Activated T-cell treated with anti-CD3 and anti-CD28 coated beads, Interleukin-2, amount 50 U/mL, for 48 hours (primary cell): ENCODE measurements around the gene ALG14.
"Not testable (repeated sequence)": the region's sequence is repeated elsewhere in the genome, so short reads cannot be mapped to it uniquely, and the experiment has no call there.

Experiments
- DNase-seq, 2 experiments: peaks; one replicate each; pipeline ENCODE4 v3.0.0-alpha.2; 2020

ALG14 gene

DNA sequence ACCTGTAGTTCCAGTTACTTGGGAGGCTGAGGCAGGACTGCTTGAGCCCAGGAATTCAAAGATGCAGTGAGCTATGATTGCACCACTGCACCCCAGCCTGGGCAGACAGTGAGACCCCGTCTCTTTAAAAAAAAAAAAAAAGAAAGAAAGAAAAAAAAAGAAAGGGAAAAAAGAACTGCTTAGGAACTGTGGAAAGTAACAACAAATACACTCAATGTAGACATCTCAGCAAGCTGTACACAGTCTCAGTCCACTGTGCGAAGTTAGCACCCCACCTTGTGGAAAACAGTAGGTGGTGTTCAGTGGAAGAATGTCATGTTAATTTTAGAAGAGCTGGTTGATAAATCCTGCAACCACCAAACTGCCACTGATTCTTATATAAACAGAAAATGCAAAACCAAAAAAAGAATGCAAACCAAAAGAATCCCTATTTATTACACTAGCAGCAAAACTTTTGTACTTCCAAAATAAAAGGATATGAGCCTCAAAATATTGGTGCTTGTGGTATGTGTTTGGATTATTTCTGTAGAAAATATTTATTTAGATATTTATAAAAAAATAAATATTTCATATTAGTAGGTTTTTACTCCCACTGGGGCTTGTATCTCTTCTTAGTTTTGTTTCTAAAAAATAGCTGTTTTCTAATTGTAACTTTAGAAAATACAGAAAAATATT lies 31.1 kb downstream of the ALG14 start:
- no peak for DNase-seq

DNA sequence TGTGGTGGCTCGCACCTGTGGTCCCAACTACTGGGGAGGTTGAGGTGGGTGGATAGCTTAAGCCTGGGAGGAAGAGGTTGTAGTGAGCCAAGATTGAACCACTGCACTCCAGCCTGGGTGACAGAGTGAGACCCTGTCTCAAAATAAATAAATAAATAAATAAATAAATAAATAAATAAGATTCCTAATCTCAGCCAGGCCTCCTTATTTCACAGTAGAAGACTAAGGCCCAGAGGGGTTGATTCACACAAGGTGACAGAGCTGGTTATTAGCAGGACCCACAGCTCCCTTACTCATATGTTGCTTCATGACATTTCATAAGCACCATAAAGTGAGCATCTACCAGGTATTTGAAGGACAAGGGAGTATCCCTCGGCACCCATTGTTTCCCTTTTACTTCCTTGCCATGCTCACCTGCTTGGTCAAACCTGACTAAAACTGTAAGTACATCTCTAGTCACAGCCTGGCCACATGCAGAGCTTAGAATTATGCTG lies 32.7 kb downstream of the ALG14 start:
- DNase-seq = no peak

DNA sequence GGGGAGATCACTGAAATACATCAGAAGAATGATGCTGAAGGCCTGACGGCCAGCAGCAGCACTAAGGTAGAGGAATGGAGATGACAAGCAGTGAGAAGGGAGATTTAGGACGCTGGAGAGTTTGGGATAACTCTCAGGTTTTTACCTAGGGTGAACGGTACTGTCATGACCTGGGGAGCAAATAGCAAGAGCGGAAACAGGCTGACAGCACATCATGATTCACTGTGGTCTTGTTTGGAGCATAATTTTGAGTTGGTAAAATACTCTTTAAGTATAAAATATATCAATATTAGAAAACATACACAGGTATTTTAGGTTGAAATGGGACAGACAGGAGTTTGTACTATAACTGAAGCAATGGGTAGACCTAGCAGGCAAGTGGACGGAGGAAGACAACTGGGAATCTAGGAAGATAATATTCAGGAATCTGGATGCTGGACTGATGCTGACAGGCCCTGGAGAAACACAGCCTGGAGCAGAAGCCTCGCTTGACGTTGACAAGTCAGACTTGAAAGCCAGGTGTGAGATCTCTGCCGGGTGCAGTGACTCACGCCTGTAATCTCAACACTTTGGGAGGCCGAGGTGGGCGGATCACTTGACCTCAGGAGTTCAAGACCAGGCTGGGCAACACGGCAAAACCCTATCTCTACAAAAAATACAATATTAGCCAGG lies 33.3 kb downstream of the ALG14 start:
- no peak for DNase-seq

- no peak for DNase-seq
Observed at GRCh38 chr1:95035536-95035935, 37.2 kb downstream of the ALG14 start.

- no peak for DNase-seq
Observed at GRCh38 chr1:95034506-95034905, 38.2 kb downstream of the ALG14 start.

GRCh38 chr1:95033843-95034242 lies 38.9 kb downstream of the ALG14 start:
- DNase-seq = no peak

- DNase-seq = no peak
Observed at GRCh38 chr1:95029532-95029931, 43.2 kb downstream of the ALG14 start.

- DNase-seq = no peak
Observed at GRCh38 chr1:95028954-95029353, 43.8 kb downstream of the ALG14 start.

GRCh38 chr1:95027046-95027445 lies 45.7 kb downstream of the ALG14 start:
- DNase-seq = no peak

DNA sequence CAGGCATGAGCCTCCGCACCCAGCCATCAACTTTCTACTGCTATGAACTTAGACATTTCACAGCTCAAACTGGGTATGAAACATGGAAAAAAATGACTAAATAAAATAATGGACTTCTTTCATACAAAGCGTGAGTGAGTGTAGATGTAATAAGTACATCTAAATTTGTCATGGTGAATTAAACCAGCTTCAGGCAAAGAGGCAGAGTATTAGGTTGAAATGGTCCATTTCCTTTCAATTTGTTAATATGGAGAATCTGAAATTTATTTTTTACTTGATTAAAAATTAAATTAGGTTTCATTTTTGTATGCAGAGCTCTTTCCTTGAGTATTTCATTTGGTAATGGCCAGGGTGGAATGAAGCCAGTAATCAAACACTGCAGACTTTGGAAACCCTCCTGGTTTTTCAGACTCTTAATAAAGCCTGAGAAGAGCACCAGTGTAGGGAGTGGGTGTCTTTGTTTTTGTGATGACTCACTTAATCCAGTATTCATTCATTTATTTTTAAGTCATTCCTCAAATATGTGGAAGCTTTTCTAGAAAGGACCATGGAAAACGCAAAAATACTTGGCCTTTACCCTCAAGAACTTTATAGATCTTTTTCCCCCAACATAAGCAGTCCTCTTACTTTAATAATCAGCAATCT lies 49.2 kb downstream of the ALG14 start:
- no peak for DNase-seq

DNA sequence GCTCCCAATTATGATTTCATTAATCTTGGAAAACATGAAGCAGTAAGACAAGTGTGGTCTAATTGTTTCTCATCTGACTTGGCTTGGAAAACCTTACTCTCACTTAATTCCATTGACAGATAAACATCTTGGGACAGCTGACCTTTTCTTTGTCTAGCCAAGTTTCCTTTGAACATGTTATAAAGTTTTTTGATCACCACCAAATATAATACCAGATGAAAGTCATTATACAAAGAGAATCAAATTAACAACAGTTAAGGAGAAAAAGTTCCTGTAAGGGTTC lies 50.2 kb downstream of the ALG14 start:
- no peak for DNase-seq

DNA sequence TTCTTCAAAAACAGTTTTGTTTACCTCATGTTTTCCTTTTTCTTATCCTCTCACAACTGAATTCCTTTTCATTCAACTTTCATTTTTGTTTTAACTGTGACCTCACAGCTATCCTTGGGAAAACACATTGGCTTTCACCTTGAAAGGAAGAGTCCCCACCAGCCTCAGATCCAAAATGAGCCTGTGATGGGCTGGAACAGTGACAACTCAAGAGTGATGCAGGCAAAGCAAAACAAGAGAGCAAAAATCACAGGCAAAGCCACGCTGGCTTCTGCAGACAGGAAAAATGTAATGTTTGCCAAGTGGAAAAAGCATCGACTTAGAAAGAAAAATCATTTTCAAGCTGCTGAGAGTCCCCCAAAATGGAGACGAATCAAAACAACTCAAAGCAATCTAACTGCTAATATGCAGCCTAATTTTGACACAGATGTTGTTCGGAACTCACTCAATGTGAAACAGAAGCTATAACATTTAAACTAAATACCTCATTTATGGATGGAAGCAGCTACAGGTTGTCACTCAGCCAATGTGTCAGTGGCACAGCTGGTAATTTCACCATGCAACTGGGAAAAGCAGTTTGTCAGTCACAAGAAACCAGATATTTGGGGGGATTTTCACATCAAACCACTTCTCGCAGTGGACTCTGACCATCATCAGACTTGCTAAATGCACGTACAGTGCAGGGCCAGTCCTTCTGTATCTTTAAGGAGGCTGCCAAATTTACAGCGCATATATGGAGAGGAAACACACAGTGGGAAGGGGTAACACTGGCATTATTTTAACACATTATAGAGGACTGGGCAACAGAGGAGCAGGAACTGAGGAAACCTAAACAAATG lies 50.7 kb downstream of the ALG14 start:
- no peak for DNase-seq

GRCh38 chr1:95021119-95021518 lies 51.6 kb downstream of the ALG14 start:
- DNase-seq = no peak

GRCh38 chr1:95019466-95019865 lies 53.3 kb downstream of the ALG14 start:
- not testable (repeated sequence) for DNase-seq

DNA sequence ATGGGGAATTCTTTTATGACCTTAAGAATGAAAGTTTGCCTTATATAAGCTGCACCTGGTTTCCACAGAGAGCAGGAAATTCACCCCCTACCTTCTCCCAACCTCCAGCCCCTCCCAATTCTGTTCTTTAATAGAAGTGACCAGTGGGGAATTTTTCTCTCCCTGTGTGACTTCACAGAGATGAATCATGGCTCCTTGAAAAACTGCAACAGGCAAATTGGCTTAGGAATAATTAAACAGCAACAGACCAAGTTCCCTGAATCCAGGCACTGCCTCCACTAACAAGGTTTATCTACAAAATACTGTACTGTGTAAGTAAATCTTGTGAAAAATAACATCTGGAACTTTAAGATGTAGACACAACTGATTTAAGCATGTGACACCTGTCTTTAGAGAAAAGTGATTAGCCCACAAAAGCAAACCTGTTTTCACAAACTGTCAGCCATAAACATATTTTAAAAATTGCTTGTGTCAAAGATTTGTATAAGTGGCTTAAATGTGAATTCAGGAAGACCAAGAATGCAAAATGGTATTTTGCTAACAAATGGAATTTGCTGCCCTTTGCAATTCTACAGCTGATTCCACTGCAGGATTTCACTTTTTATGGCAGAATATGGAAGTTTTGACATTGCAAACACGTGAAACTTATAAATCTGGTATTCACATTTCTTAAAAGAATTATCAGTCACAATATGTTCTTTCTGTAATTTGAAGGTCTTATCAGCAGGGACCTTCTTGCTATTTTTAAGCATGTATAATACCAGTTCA lies 54.0 kb downstream of the ALG14 start:
- no peak for DNase-seq

GRCh38 chr1:95017775-95018174 lies 55.0 kb downstream of the ALG14 start:
- DNase-seq = no peak

- DNase-seq = no peak
Observed at GRCh38 chr1:95015076-95015475, 57.7 kb downstream of the ALG14 start.

DNA sequence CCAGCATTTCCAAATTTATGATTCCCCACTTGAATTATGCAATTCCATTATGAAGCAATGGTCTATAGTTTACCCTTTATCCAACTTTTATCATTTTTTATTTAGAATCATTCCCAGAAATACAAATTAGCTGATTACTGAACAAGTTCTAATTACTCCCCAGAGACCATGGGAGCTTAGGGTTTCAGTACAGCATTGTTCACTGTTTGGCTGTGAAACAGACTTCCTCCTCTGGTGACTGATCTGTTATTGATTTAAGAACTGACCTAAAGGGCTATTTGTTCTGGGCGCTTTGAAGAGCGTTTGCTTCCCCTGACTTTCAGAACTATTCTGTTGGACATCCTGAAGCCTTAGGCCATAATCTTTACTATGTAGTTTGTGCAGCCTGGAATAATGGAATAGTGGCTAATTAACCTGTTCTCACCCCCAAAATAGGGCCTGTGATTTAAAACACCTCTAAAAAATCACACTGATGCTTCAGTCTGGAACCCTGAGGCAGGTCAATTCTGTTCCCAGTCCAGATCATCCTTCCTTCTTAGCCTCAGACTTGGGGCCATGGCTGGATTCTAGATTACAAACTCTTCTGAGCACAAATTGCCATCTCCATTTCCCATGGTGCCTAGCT lies 58.7 kb downstream of the ALG14 start:
- DNase-seq = no peak

DNA sequence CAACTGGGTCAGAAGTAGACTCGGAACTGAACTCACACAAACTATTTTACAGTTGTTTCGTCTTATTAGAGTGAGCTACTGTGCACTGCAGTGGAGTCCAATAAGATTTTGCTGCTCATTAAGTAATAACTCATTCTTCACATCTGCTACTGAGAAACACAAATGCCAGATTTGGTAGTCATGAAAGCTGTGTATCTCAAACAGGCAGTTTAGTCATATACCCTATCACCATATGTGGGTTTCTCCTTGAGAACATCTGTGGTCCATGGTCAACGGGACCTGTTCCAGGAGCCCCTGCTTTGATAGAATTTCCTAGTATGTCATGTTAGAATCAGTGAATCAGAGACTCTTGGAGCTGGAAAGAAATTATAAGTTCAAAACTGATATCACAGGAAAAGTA lies 60.4 kb downstream of the ALG14 start:
- DNase-seq = no peak

- DNase-seq = no peak
Observed at GRCh38 chr1:95010158-95010557, 62.6 kb downstream of the ALG14 start.

- no peak for DNase-seq
Observed at GRCh38 chr1:95007687-95008086, 65.1 kb downstream of the ALG14 start.

- no peak for DNase-seq
Observed at GRCh38 chr1:95006681-95007080, 66.1 kb downstream of the ALG14 start.
